ENCODE measurements around the gene FEM1A. TPM values are rescaled to one million over a fixed set of nuclear protein-coding genes. Genes with fewer than 3 reads are reported as not detected.

Gene FEM1A, protein sequence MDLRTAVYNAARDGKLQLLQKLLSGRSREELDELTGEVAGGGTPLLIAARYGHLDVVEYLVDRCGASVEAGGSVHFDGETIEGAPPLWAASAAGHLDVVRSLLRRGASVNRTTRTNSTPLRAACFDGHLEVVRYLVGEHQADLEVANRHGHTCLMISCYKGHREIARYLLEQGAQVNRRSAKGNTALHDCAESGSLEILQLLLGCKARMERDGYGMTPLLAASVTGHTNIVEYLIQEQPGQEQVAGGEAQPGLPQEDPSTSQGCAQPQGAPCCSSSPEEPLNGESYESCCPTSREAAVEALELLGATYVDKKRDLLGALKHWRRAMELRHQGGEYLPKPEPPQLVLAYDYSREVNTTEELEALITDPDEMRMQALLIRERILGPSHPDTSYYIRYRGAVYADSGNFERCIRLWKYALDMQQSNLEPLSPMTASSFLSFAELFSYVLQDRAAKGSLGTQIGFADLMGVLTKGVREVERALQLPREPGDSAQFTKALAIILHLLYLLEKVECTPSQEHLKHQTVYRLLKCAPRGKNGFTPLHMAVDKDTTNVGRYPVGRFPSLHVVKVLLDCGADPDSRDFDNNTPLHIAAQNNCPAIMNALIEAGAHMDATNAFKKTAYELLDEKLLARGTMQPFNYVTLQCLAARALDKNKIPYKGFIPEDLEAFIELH
- total RNA-seq (9.5 and 10.1 TPM in 2 replicates), polyA plus RNA-seq (3.2 and 4.1 TPM in 2 replicates), polyA minus RNA-seq (ENCODE audit: low replicate concordance) (6.5 and 7.0 TPM in 2 replicates)
- 0.71 and 0.72 TPM in 2 replicates for polyA plus RNA-seq (2012)

GRCh38 chr19:4791183-4792018 is at the start of gene FEM1A:
Gene FEM1A (plus strand): TSS chr19:4791734. CDS start chr19:4791855, 121 bp downstream.
- Histone ChIP-seq H3K4me3 (replicated peaks in 1 of 4; ENCODE audit: control extremely low read depth in 1 of 4, insufficient read depth in 1 of 4, low read depth in 3 of 4, low read length in 4 of 4) (peak within 1 kb of the TSS; percentile 52 to 86 (median 78)), H3K36me3 (ENCODE audit: control insufficient read depth, insufficient read depth, low read length) (peaks cover 18% of the 10 kb centered on the region), H3K79me2 (ENCODE audit: control insufficient read depth, insufficient read depth, low read length) (peaks cover 36% of the 10 kb centered on the region), H3K27ac (ENCODE audit: insufficient read depth, low read length) (peak within 1 kb of the TSS; percentile 90), H3K9me3 (ENCODE audit: control insufficient read depth, insufficient read depth, low read depth, low read length) (no peaks in the 10 kb centered on the region), H3K4me1 (ENCODE audit: control insufficient read depth, extremely low read depth, insufficient read depth, low read length) (peaks cover 4% of the 10 kb centered on the region), H3K27me3 (ENCODE audit: control insufficient read depth, insufficient read depth, low read length) (no peaks in the 10 kb centered on the region), H3K4me2 (ENCODE audit: extremely low read depth, insufficient read depth, low read length) (peak within 1 kb of the TSS; percentile 80), H4K20me1 (ENCODE audit: control insufficient read depth, extremely low read depth, insufficient read depth, low read length) (no peaks in the 10 kb centered on the region), H3K9ac (ENCODE audit: insufficient read depth, low read length) (peak within 1 kb of the TSS; percentile 96), H2AFZ (ENCODE audit: low read length) (peak within 1 kb of the TSS; percentile 85)
- peak; percentile 100 for DNase-seq (ENCODE audit: low read depth in 2 of 2)
- TF ChIP-seq CTCF (conservative IDR thresholded peaks at IDR 0.05 in 1 of 2, IDR thresholded peaks at IDR 0.05 in 1 of 2; ENCODE audit: low read depth in 1 of 2, low read length in 2 of 2) = peak; percentile 98
- TF ChIP-seq EZH2 (IDR thresholded peaks at IDR 0.05; ENCODE audit: low read length, missing control alignments) = no peak

- no peaks in the 10 kb centered on the region for H3K9me3 ChIP-seq (ENCODE audit: control insufficient read depth, insufficient read depth, low read depth, low read length)
- no peak overlapping the region for H3K27ac ChIP-seq (ENCODE audit: insufficient read depth, low read length)
- no peak overlapping the region for H2AFZ ChIP-seq (ENCODE audit: low read length)
- H3K79me2 ChIP-seq (ENCODE audit: control insufficient read depth, insufficient read depth, low read length) = no peaks in the 10 kb centered on the region
- no peak overlapping the region for H3K4me3 ChIP-seq (replicated peaks in 1 of 4; ENCODE audit: control extremely low read depth in 1 of 4, insufficient read depth in 1 of 4, low read depth in 3 of 4, low read length in 4 of 4)
- peaks cover 5% of the 10 kb centered on the region for H3K27me3 ChIP-seq (ENCODE audit: control insufficient read depth, insufficient read depth, low read length)
- no peaks in the 10 kb centered on the region for H3K36me3 ChIP-seq (ENCODE audit: control insufficient read depth, insufficient read depth, low read length)
- H3K4me2 ChIP-seq (ENCODE audit: extremely low read depth, insufficient read depth, low read length) = no peak overlapping the region
- TF ChIP-seq CTCF (conservative IDR thresholded peaks at IDR 0.05 in 1 of 2, IDR thresholded peaks at IDR 0.05 in 1 of 2; ENCODE audit: low read depth in 1 of 2, low read length in 2 of 2) (no peak), EZH2 (IDR thresholded peaks at IDR 0.05; ENCODE audit: low read length, missing control alignments) (no peak)
- H4K20me1 ChIP-seq (ENCODE audit: control insufficient read depth, extremely low read depth, insufficient read depth, low read length) = no peaks in the 10 kb centered on the region
- peaks cover 6% of the 10 kb centered on the region for H3K4me1 ChIP-seq (ENCODE audit: control insufficient read depth, extremely low read depth, insufficient read depth, low read length)
- DNase-seq (ENCODE audit: low read depth in 2 of 2) = no peak
- H3K9ac ChIP-seq (ENCODE audit: insufficient read depth, low read length) = no peak overlapping the region
Observed at GRCh38 chr19:4742723-4743646, 48.5 kb upstream of the FEM1A start.
